ENCODE data around the gene NRCAM.

NRCAM gene

DNA sequence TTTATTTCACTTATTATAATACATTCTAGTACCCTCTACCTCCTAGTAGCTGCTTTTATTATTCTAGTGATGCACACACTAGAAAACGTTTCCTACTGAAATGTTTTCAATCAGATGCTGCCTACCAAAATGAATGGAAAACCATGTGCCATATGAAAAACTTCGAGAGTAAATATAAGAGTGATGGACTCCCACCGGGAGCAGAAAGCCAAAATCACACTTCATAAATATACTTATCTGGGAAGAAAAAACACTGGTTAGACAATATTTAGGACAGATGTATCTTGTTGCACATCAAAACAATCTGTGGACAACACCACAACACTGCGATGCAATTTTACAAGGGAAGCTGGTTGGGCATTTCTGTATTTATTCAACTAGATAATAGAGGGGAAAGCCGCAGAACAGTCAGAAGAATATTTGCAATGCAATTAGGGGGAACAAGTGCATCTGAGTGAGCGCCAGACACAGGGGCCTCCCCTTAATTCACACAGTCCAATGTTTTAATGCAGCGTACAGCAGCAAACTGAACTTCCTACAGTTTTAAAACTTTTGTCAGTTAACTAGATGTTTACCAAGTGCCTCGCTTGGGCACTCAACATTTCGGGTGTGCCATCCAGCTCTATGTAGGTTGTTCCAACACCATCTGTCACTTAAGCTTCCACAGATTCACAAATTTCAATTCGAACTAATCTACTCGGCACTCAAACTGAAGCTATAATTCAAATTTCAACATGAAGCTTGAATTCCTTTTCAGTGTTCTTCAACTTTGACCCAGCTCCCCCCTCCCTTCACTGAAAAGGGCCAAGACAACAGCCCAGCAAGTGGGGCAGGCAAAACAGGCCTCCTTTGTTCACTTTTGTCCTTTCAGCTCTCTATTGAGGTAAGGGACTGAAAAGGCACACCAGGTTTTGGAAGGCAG is 7.4 kb downstream of the NRCAM start:
- no peaks in the 10 kb centered on the region for H3K79me2 ChIP-seq (ENCODE audit: control insufficient read depth, insufficient read depth, low read length)
- no peak overlapping the region for H3K9ac ChIP-seq (ENCODE audit: low read length)
- no peak overlapping the region for H4K8ac ChIP-seq (ENCODE audit: low read depth, low read length)
- no CpG with 5 or more reads among the region's 11 CpGs for WGBS (ENCODE audit: extremely low coverage, insufficient coverage, low lambda C conversion rate)
- no peak overlapping the region for H2BK120ac ChIP-seq (ENCODE audit: low read depth, low read length)
- no peak overlapping the region for H3K23ac ChIP-seq (ENCODE audit: low read length)
- no peaks in the 10 kb centered on the region for H3K36me3 ChIP-seq (ENCODE audit: control insufficient read depth, insufficient read depth, low read length)
- H3K4me3 ChIP-seq (ENCODE audit: low read length), result no peak overlapping the region
- H2AK5ac ChIP-seq (ENCODE audit: low read length), result no peak overlapping the region
- H3K27me3 ChIP-seq (ENCODE audit: insufficient read depth, low read length, poor library complexity), result peaks cover 1% of the 10 kb centered on the region
- H3K79me1 ChIP-seq (ENCODE audit: low read length), result no peaks in the 10 kb centered on the region
- no peak for DNase-seq
- H4K5ac ChIP-seq (ENCODE audit: low read length), result no peak overlapping the region
- no peak overlapping the region for H3K56ac ChIP-seq (ENCODE audit: low read length)
- H3K18ac ChIP-seq (ENCODE audit: low read length), result peak overlapping the region; percentile 18
- H3K4ac ChIP-seq (ENCODE audit: low read depth, low read length), result no peak overlapping the region
- no peak overlapping the region for H2BK15ac ChIP-seq (replicated peaks; ENCODE audit: low read depth)
- no peaks in the 10 kb centered on the region for H3K4me1 ChIP-seq (ENCODE audit: control insufficient read depth, low read depth, low read length)
- H3K27ac ChIP-seq (ENCODE audit: low read depth, low read length), result no peak overlapping the region
- H2BK5ac ChIP-seq (ENCODE audit: low read length), result no peak overlapping the region
- no peak overlapping the region for H3K4me2 ChIP-seq (ENCODE audit: low read length)

DNA sequence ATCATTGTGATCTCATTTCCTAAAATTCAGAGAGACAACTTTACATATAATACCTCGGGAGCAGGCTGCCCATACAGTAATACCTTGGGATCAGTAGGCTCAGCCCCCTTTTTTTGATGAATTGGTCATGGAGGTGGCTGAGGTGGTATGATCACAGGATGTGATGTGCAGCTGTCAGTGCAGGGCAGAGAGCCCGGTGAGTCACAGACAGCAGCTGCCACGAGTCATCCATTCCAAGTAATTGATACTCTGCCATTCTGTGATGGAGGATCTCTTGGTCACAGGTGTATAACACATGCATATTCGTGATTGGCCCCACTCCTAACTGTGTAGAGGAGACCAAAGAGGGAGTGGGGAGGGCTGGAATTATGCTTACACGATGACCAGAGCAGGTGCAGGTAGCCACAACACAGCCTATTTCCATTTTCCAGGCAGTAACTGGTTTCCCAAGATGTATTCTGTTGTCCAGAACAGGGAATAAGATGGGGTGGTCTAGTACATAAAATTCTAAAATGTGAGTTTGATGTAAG is 14.1 kb downstream of the NRCAM start:
- Histone ChIP-seq H3K27me3 (ENCODE audit: insufficient read depth, low read length, poor library complexity) (no peaks in the 10 kb centered on the region), H3K4ac (ENCODE audit: low read depth, low read length) (no peak overlapping the region), H3K36me3 (ENCODE audit: control insufficient read depth, insufficient read depth, low read length) (no peaks in the 10 kb centered on the region), H4K8ac (ENCODE audit: low read depth, low read length) (no peak overlapping the region), H3K79me1 (ENCODE audit: low read length) (no peaks in the 10 kb centered on the region), H3K79me2 (ENCODE audit: control insufficient read depth, insufficient read depth, low read length) (no peaks in the 10 kb centered on the region), H2BK15ac (replicated peaks; ENCODE audit: low read depth) (no peak overlapping the region), H3K4me2 (ENCODE audit: low read length) (no peak overlapping the region), H2AK5ac (ENCODE audit: low read length) (no peak overlapping the region), H2BK5ac (ENCODE audit: low read length) (no peak overlapping the region), H3K18ac (ENCODE audit: low read length) (no peak overlapping the region), H3K9ac (ENCODE audit: low read length) (no peak overlapping the region), H3K4me3 (ENCODE audit: low read length) (no peak overlapping the region), H3K27ac (ENCODE audit: low read depth, low read length) (no peak overlapping the region), H3K23ac (ENCODE audit: low read length) (no peak overlapping the region), H4K5ac (ENCODE audit: low read length) (no peak overlapping the region), H2BK120ac (ENCODE audit: low read depth, low read length) (no peak overlapping the region), H3K4me1 (ENCODE audit: control insufficient read depth, low read depth, low read length) (no peaks in the 10 kb centered on the region), H3K56ac (ENCODE audit: low read length) (no peak overlapping the region)
- DNase-seq, result peak; percentile 8
- WGBS (ENCODE audit: extremely low coverage, insufficient coverage, low lambda C conversion rate), result no CpG with 5 or more reads among the region's 5 CpGs

DNA sequence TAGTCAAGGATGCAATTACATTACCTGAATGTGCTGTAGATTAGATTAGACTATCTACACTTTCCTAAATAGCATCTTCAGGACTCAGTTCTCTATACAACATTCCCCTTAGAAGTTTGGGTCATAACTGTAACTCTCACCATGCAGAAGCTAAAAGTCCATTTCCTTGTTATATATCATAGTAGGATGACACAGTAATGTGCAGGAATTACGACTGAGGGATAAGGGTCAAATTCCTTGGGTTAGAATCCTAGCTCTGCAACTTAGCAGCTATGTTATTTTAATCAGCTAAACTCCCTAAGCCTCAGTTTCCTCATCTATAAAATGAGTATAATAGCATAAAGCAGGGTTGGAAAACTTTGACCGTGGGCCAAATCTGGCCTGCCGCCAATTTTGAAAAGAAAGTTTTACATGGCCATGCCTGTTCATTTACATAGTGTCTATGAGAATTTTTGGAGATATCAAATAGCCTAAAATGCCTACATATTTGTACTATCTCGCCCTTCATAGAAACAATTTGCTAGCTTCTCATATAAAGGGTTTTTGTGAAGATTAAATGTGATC is 14.8 kb downstream of the NRCAM start:
- Histone ChIP-seq H3K79me1 (ENCODE audit: low read length) (no peaks in the 10 kb centered on the region), H3K4me1 (ENCODE audit: control insufficient read depth, low read depth, low read length) (no peaks in the 10 kb centered on the region), H2BK15ac (replicated peaks; ENCODE audit: low read depth) (no peak overlapping the region), H2BK120ac (ENCODE audit: low read depth, low read length) (no peak overlapping the region), H3K56ac (ENCODE audit: low read length) (no peak overlapping the region), H3K4me3 (ENCODE audit: low read length) (no peak overlapping the region), H2AK5ac (ENCODE audit: low read length) (no peak overlapping the region), H4K5ac (ENCODE audit: low read length) (no peak overlapping the region), H3K27ac (ENCODE audit: low read depth, low read length) (no peak overlapping the region), H3K9ac (ENCODE audit: low read length) (no peak overlapping the region), H3K23ac (ENCODE audit: low read length) (no peak overlapping the region), H3K27me3 (ENCODE audit: insufficient read depth, low read length, poor library complexity) (no peaks in the 10 kb centered on the region), H3K36me3 (ENCODE audit: control insufficient read depth, insufficient read depth, low read length) (no peaks in the 10 kb centered on the region), H2BK5ac (ENCODE audit: low read length) (no peak overlapping the region), H3K4me2 (ENCODE audit: low read length) (no peak overlapping the region), H3K4ac (ENCODE audit: low read depth, low read length) (no peak overlapping the region), H3K18ac (ENCODE audit: low read length) (no peak overlapping the region), H4K8ac (ENCODE audit: low read depth, low read length) (no peak overlapping the region), H3K79me2 (ENCODE audit: control insufficient read depth, insufficient read depth, low read length) (no peaks in the 10 kb centered on the region)
- no peak for DNase-seq
- no CpG with 5 or more reads among the region's 4 CpGs for WGBS (ENCODE audit: extremely low coverage, insufficient coverage, low lambda C conversion rate)

DNA sequence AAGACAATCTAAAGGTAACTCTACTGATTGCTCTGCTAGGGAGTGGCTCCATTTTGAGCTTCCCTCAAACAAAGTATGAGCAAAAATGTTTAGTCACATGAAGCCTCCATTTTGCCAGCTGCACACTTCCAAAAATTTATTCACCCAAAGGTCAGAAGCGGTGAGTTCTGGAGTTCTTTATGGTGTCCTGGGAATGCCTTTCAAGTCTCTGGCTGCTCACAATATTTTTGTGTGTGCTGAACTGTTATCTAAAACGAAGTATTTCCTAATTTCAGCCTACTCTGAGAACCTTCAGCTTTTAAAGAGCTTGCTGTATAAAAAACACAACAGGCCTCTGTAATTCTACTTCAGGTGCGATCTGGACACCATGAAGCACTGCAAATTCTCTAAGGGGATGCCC is 15.6 kb downstream of the NRCAM start:
- WGBS (ENCODE audit: extremely low coverage, insufficient coverage, low lambda C conversion rate), result no CpG with 5 or more reads among the region's 3 CpGs
- Histone ChIP-seq H3K4me2 (ENCODE audit: low read length) (no peak overlapping the region), H3K9ac (ENCODE audit: low read length) (no peak overlapping the region)

DNA sequence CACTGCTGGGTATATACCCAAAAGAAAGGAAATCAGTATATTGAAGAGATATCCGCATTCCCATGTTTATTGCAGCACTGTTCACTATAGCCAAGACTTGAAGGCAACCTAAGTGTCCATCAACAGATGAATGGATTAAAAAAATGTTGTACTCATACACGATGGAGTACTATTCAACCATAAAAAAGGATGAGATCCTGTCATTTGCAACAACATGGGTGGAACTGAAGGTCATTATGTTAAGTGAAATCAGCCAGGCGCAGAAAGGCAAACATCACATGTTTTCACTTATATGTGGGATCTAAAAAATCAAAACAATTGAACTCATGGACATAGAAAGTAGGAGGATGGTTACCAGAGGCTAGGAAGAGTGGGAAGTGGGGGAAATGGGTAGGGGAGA is 19.3 kb downstream of the NRCAM start:
- no CpG with 5 or more reads among the region's 3 CpGs for WGBS (ENCODE audit: extremely low coverage, insufficient coverage, low lambda C conversion rate)
- Histone ChIP-seq H3K79me2 (ENCODE audit: control insufficient read depth, insufficient read depth, low read length) (no peaks in the 10 kb centered on the region), H2BK15ac (replicated peaks; ENCODE audit: low read depth) (no peak overlapping the region), H3K36me3 (ENCODE audit: control insufficient read depth, insufficient read depth, low read length) (no peaks in the 10 kb centered on the region), H2AK5ac (ENCODE audit: low read length) (no peak overlapping the region), H3K18ac (ENCODE audit: low read length) (no peak overlapping the region), H3K9ac (ENCODE audit: low read length) (no peak overlapping the region), H3K4me2 (ENCODE audit: low read length) (no peak overlapping the region), H3K23ac (ENCODE audit: low read length) (no peak overlapping the region), H3K4me1 (ENCODE audit: control insufficient read depth, low read depth, low read length) (no peaks in the 10 kb centered on the region), H3K79me1 (ENCODE audit: low read length) (no peaks in the 10 kb centered on the region), H2BK5ac (ENCODE audit: low read length) (no peak overlapping the region), H4K5ac (ENCODE audit: low read length) (no peak overlapping the region), H3K27ac (ENCODE audit: low read depth, low read length) (no peak overlapping the region), H2BK120ac (ENCODE audit: low read depth, low read length) (no peak overlapping the region), H4K8ac (ENCODE audit: low read depth, low read length) (no peak overlapping the region), H3K56ac (ENCODE audit: low read length) (no peak overlapping the region), H3K27me3 (ENCODE audit: insufficient read depth, low read length, poor library complexity) (no peaks in the 10 kb centered on the region), H3K4ac (ENCODE audit: low read depth, low read length) (no peak overlapping the region), H3K4me3 (ENCODE audit: low read length) (no peak overlapping the region)
- DNase-seq, result no peak

More for the DNA sequence above, 15.6 kb downstream of the NRCAM start:
- Histone ChIP-seq H2AK5ac (ENCODE audit: low read length) (no peak overlapping the region), H3K4me3 (ENCODE audit: low read length) (no peak overlapping the region), H3K79me2 (ENCODE audit: control insufficient read depth, insufficient read depth, low read length) (no peaks in the 10 kb centered on the region), H3K56ac (ENCODE audit: low read length) (no peak overlapping the region), H2BK120ac (ENCODE audit: low read depth, low read length) (no peak overlapping the region), H2BK15ac (replicated peaks; ENCODE audit: low read depth) (no peak overlapping the region), H3K36me3 (ENCODE audit: control insufficient read depth, insufficient read depth, low read length) (no peaks in the 10 kb centered on the region), H2BK5ac (ENCODE audit: low read length) (no peak overlapping the region), H3K23ac (ENCODE audit: low read length) (no peak overlapping the region), H4K8ac (ENCODE audit: low read depth, low read length) (no peak overlapping the region), H3K27ac (ENCODE audit: low read depth, low read length) (no peak overlapping the region), H3K79me1 (ENCODE audit: low read length) (no peaks in the 10 kb centered on the region), H3K27me3 (ENCODE audit: insufficient read depth, low read length, poor library complexity) (no peaks in the 10 kb centered on the region), H4K5ac (ENCODE audit: low read length) (no peak overlapping the region), H3K4me1 (ENCODE audit: control insufficient read depth, low read depth, low read length) (no peaks in the 10 kb centered on the region), H3K18ac (ENCODE audit: low read length) (no peak overlapping the region), H3K4ac (ENCODE audit: low read depth, low read length) (no peak overlapping the region)
- DNase-seq, result no peak
